ENCODE results near the gene TRPM3.
A peak's percentile ranks its signal among the peaks of the same experiment; 100 is the strongest.

DNA sequence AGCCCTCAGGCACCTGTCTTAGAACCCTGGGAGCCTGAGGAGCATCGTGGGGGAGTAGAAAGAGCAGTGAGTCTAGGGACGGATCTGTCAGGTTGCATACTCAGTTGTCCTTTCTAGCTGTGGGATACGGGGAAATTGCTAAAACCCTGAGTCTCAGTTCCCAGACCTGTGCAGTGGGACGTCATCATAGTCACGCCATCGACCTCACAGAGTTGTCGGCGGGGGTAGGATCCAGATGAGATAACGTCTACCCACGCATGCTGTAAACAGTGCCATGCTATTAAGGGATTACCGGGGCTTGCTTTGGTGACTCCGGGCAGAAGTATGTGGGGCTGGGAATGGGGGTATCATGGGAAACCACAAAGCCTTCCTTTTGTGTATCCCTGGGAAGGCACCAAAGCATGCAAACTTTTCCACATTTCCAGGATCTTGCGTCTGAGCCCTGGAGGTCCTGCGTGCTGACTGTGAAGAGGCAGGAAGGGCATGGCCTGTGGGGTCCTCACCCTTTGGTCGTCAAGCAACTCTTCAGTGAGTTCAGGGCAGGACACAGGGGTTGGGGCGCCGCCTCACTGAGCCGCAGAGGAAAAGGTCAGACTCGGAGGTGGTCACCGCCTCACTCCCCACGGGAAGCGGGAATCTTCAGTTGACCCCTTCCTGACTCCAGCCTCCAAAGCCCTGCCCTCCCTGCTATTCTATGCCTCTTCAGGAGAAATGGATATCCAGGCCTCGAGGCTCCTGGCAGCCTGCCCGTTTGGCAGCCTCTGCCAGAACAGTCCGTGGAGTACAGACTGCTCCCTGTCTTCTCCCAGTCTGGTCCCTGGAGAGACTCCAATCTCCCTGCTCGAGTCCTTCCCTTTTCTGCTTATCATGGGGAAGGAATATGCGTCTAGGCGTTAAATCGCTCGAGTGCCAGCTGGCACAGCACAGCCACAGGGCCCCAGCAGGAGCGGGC is 520.1 kb downstream of the TRPM3 start:
- peak; percentile 45 for TF ChIP-seq EP300 (IDR thresholded peaks at IDR 0.05)
- peak in 1 of 2 donors; percentile 38 for TF ChIP-seq POLR2A (IDR thresholded peaks at IDR 0.05)
- TF ChIP-seq, protein P1, sequence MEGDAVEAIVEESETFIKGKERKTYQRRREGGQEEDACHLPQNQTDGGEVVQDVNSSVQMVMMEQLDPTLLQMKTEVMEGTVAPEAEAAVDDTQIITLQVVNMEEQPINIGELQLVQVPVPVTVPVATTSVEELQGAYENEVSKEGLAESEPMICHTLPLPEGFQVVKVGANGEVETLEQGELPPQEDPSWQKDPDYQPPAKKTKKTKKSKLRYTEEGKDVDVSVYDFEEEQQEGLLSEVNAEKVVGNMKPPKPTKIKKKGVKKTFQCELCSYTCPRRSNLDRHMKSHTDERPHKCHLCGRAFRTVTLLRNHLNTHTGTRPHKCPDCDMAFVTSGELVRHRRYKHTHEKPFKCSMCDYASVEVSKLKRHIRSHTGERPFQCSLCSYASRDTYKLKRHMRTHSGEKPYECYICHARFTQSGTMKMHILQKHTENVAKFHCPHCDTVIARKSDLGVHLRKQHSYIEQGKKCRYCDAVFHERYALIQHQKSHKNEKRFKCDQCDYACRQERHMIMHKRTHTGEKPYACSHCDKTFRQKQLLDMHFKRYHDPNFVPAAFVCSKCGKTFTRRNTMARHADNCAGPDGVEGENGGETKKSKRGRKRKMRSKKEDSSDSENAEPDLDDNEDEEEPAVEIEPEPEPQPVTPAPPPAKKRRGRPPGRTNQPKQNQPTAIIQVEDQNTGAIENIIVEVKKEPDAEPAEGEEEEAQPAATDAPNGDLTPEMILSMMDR (IDR thresholded peaks at IDR 0.05): no peak
- TF ChIP-seq POLR2AphosphoS5 (IDR thresholded peaks at IDR 0.05): peak; percentile 13 to 76 (median 19)
